Hindlimb muscle (tissue), 1 donor: ENCODE data around the gene ELFN2. TPM values are rescaled to one million over a fixed set of nuclear protein-coding genes. Genes with fewer than 3 reads are reported as not detected.
"Not testable (repeated sequence)": the region's sequence is repeated elsewhere in the genome, so short reads cannot be mapped to it uniquely, and the experiment has no call there.

Source experiments
- DNase-seq: peaks from one replicate; pipeline ENCODE4 v3.0.0-alpha.2; 2013
- polyA plus RNA-seq: library from polyadenylated mRNA; unstranded; fragments of 120-200 nt; gene quantifications from one replicate; pipeline ENCODE4 v1.2.1, GENCODE V29; 2013; ENCODE audit not compliant: insufficient read length

Gene ELFN2
- polyA plus RNA-seq, 1 donor, result 1.1 TPM

GRCh38 chr22:37409459-37410050, 17.7 kb downstream of the ELFN2 start:
- DNase-seq, result no peak

DNA sequence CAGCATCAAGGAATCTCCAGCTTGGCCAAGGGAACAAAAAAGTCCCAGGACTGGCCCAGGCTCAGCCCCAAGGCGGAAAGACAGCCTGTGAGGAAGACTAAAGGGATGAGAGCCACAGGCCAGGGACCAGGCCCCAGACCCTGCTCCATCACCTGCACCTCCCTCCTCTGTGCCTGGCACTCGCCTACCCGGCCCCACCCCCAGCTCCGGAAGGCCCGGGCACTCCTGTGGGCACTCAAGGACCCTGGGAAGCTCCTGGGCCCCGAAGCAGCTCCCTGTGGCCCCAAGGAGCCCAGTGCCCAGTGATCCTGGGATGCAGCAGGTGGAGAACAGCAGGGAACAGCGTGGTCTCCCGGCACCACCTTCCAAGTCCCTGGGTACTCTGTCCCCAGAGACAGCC, 18.2 kb downstream of the ELFN2 start:
- no peak for DNase-seq

DNA sequence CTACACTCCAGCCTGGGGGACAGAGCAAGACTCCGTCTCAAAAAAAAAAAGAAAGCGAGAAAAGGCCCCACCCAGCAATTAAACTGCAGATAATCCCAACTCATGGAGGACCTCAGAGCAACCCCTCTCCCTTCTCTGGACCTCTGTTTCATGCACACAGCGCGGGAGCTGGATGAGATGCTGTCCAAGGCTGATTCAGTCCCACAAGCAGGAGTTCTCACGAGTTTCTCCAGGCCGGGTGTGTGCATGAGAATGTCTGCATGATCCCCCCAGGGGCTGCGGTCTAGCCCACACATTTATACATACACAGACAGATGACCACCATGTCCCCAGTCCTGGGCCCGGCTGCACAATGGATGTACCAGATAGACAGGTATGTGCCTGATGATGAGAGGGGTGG, 19.4 kb downstream of the ELFN2 start:
- no peak for DNase-seq

DNA sequence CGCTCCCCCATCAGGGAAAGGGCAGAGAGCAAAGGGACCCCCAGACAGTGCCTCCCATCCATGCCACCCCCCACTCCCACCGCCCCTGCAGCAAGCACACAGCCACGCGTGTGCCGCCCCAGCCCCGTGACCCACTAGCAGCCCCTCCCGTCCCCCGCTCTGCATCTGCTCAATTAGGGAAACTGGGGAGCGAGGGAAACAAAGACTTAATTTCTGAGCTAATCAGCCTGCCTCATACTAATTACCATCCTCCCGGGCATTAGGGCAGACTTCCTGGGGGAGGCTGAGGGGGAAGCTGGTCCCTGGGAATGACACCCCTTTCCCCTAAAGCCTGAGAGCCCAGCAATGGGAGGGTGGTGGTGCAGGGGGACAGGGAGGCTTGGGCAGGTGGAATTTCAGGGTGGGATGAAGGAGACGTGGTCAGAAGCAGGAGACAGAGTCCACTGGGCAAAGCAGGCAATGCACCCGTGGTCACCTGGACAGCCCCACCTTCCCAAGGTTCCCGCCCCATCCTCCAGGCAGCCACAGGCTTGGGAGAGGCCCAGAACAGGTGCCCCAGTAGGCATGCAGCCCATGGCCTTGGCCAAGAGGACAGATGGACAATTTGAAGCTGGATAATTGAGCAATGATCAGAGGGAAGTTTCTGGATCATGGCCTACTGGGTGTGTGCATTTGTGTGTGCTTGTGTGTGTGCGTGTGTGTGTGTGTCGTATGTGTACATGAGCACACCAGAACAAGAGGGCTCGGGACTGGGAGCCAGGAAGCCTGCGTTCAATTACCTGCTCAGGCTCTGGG, 20.6 kb downstream of the ELFN2 start:
- DNase-seq, result no peak

DNA sequence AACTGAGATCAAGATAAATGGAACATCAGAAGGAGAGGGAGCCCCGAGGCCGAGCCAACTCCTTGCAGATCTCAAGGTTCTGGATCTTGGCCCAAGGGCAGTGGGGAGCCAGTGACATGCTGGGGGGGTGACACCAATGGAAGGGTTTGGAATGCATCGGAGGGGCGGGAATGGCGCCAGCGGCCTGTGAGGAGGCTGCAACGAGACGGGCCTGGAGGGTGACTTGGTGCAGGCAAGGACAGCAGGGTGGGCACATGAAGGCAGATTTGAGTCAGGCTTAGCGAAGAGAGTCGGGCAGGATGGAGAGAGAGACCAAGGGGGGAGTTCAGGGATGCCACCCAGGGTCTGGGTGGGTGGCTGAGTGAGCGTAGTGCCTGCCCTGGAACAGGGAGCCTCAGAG, 23.2 kb downstream of the ELFN2 start:
- DNase-seq, result no peak

DNA sequence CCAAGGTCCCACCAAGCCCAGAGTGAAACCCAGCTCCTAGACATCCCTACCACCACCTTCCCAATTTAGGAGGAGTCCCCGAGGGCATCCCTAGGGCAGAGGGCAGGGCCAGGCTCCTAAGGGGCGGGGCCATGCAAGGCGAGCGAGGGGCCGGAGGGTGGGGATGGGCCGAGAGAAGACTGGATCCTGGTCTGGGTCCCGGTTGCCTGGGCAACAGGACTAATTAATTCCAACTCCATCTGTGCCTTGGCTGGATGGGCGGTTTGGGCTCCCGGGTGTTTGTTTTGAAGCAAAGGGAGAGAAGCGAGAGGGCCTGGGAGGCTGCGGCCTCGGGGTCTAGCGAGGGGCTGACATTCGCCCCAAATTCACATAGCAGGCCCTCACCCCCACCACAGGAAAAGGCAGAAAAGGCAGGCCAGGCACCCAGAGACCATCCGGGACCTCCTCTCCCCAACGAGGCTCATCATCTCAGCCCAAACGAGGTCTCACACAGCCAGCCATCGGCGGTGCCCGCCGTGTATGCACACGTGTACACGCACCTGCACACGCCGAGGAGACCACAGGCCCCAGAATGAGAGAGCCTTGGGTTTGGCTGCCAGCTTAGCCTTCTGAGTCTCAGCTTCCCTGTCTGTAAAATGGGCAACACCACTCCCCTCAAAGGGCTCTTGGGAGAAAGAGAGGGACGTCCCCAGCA, 23.9 kb downstream of the ELFN2 start:
- DNase-seq, result no peak

DNA sequence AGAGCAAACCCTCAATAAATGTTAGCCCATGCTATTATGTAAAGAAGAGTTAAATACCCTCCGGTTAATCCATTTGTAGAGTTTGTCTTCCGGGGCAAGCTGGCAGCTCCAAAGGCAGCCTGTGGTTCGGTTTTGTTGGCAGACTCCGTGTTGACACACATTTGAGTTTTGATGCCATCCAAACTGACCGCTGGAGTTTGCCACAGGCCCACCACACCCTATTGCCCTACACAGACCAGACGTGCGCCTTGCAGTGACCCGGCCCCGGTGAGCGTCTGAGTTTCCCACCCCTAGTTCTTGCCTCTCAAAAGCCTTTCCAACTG, 25.1 kb downstream of the ELFN2 start:
- no peak for DNase-seq

- DNase-seq, result peak; percentile 26
Measured at GRCh38 chr22:37401401-37402183, 25.7 kb downstream of the ELFN2 start.

GRCh38 chr22:37400719-37401118, 26.6 kb downstream of the ELFN2 start:
- no peak for DNase-seq

DNA sequence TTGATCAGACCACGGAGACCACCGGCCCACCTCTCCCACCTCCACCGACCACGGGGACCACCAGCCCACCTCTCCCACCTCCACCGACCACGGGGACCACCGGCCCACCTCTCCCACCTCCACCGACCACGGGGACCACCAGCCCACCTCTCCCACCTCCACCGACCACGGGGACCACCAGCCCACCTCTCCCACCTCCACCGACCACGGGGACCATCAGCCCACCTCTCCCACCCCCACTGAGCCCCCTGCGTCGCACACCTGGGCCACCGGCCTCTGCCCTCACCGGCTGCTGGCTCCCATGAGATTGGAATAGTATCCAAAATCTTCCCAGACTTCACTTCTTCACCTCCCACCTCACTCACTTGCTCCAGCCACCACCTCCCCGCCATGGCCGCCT, 27.8 kb downstream of the ELFN2 start:
- not testable (repeated sequence) for DNase-seq

- DNase-seq, result no peak
Measured at GRCh38 chr22:37397226-37397625, 30.1 kb downstream of the ELFN2 start.

DNA sequence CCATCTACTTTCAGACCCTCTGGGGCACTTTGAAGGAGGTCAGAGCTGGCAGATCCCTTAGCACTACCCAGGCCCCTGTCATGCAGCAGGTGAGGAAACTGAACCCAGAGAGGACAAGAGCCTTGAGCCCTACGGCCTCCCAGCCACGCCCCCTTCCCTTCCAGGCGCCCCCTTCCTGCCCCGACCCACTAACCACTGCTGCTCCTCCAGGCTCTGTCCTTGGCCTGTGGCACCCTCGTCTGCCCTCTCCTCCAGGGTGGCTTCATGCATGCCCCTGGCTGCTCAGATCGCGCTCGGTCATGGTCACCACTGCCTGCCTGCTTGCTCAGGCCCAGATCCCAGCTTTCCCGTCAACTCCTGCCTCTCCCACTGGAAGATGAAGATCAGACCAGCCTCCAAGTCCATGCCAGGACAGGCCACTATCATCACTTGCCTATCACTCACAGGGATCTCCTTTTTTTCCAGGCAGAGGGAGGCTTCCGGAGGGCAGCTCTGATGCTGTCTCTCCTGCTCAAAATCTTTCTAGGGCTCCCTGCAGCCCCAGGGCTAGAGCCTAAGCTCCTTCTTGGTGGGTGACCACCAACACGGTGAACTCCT, 30.7 kb downstream of the ELFN2 start:
- no peak for DNase-seq

DNA sequence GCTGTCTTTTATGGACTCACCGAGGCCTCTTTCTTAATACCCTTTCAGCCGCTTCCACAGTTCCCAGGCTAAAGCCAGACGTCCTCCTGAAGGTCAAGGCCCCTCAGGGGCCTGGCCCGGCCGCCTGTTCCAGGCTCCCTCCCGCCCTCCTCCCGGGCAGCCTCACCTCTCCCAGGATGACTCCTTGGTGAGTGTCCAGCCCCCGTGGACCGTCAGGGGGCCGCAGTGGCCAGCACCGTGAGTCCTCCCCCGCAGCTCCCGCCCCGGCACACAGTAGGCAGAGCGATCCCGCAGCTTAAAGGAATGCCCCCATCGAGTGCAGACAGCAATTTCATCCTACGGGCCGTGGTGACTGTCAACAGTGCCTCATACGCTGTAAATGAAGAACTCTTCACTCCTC, 32.9 kb downstream of the ELFN2 start:
- no peak for DNase-seq

GRCh38 chr22:37393746-37394145, 33.5 kb downstream of the ELFN2 start:
- DNase-seq, result no peak

DNA sequence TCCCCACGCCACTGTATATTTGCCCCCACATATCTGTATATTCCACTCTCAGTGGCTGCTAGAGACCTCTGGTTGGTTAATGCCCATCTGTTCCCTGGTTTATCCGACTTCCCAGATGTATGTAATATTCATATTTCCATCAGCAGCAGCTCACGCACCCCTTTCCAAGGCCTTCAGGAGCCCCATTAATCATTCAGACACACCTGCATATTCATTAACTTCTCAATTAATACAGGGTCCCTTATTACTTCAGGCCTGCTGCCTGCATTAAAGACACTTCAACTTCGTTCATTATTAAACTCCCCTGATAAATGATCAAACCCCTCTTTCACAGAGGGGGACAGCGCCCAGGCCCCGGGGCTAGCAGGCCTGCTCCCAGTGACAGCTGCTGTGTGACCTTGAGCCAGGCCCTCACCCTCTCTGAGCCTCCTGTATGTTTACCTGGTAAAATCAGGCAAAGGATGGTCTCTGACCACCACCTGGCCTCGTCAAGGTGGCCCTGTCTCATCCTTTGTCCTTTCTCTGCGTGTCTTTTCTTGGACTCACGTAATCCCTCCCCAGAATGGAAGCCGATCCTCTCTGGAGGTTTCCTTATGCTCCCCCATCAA, 34.5 kb downstream of the ELFN2 start:
- no peak for DNase-seq

GRCh38 chr22:37391702-37392101, 35.6 kb downstream of the ELFN2 start:
- DNase-seq, result no peak

DNA sequence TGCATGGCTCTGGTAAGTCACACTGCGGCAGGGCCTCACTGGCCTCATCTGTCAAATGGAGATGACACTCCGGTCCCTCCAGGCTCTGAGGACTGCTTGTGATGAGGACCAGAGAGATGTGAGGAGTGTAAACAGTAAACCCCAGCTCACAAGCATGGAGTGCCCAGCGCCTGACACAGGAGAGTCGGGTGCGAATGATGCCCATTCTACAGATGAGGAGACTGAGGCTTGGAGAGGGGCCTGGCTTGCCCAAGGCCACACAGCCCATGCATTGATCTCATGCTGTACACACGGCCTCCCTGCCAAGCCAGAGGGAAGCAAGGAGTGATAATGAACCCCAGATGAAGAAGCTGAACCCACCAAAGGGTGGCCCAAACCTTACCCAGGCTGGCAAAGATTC, 37.2 kb downstream of the ELFN2 start:
- DNase-seq, result no peak

GRCh38 chr22:37388538-37388937, 38.7 kb downstream of the ELFN2 start:
- DNase-seq, result no peak

DNA sequence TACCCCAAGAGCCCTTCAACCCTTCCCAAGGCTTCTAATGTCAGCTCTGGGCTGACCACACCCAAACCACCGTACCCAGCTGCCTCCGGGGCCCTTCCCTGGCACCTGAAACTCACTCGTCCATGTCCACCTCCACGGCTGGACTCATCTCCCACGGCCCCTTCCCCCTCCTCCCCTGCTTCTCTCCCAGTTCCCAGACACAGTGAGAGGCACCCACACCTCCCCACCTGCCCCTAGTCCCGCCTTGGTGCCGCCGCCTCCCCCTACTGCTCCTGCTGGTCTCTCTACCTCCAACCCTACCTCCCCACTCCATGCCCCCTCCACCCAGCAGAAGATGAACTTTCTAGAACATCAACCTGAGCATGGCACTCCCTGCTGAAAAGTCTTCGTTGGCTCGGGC, 39.5 kb downstream of the ELFN2 start:
- no peak for DNase-seq

GRCh38 chr22:37386441-37386840, 40.8 kb downstream of the ELFN2 start:
- DNase-seq, result no peak

DNA sequence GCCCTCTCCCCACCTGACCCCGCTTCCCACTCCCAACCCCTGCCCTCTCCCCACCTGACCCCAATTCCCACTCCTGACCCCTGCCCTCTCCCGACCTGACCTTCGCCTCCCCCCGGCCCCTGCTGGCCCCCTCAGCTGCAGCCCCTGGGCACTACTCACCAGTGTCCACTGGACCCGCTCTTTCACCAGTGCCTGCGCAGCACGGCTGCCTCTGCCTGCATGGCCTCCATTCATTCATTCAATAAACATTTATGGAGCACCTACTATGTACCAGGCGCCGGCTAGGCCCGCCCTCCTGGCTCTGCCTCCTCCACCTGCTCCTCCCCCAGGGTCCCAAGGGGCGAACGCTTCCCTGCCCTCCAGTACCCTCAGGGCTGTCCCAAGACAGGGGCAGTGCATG, 42.6 kb downstream of the ELFN2 start:
- DNase-seq, result no peak

DNA sequence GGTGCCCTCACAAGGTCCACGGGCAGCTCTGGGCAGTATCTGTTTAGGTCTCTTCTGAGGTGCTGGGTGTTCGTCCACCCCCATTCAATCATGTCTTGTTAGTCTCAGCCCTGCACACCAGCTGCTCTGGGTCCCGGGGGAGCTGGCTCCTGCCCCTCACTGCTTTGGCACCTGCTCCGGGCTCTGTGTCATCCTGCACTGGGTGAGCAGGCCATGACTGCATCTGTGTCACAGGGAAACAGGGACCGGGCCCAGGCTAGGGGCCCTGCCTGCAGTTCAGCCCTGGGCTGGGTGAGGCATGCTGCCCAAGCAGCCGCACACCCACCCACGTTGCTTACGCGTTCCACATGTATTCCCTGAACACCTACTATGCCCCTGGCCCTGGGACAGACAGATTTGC, 43.9 kb downstream of the ELFN2 start:
- no peak for DNase-seq
